NCI-H2107 treated with DMSO at 0.1 percent for 48 hours (cell line): Measurements from ENCODE around the gene RTKN2.
"Not testable (repeated sequence)": the region's sequence is repeated elsewhere in the genome, so short reads cannot be mapped to it uniquely, and the experiment has no call there.

Experiments used
- DNase-seq: peaks from one replicate; lab custom pipeline; 2025; ENCODE audit not compliant: unreplicated experiment; lab: John Stamatoyannopoulos, UW

RTKN2 gene

GRCh38 chr10:62261666-62262065 is 7.0 kb downstream of the RTKN2 start:
- DNase-seq: no peak

GRCh38 chr10:62259998-62260397 is 8.6 kb downstream of the RTKN2 start:
- DNase-seq: no peak

- DNase-seq: no peak
Observed at GRCh38 chr10:62259456-62259855, 9.2 kb downstream of the RTKN2 start.

- DNase-seq: no peak
Observed at GRCh38 chr10:62258926-62259325, 9.7 kb downstream of the RTKN2 start.

- DNase-seq: no peak
Observed at GRCh38 chr10:62253704-62254103, 14.9 kb downstream of the RTKN2 start.

GRCh38 chr10:62252051-62252450 is 16.6 kb downstream of the RTKN2 start:
- DNase-seq: no peak

- no peak for DNase-seq
Observed at GRCh38 chr10:62250594-62251198, 17.9 kb downstream of the RTKN2 start.

GRCh38 chr10:62249957-62250356 is 18.7 kb downstream of the RTKN2 start:
- DNase-seq: no peak

GRCh38 chr10:62248465-62248864 is 20.2 kb downstream of the RTKN2 start:
- DNase-seq: no peak

GRCh38 chr10:62244785-62245467 is 23.7 kb downstream of the RTKN2 start:
- peak; percentile 20 for DNase-seq

- DNase-seq: no peak
Observed at GRCh38 chr10:62244088-62244487, 24.6 kb downstream of the RTKN2 start.

- DNase-seq: no peak
Observed at GRCh38 chr10:62243647-62243997, 25.0 kb downstream of the RTKN2 start.

GRCh38 chr10:62242965-62243646 is 25.5 kb downstream of the RTKN2 start:
- not testable (repeated sequence) for DNase-seq

GRCh38 chr10:62241521-62241920 is 27.1 kb downstream of the RTKN2 start:
- DNase-seq: not testable (repeated sequence)

- DNase-seq: no peak
Observed at GRCh38 chr10:62239994-62240393, 28.6 kb downstream of the RTKN2 start.

GRCh38 chr10:62238880-62239279 is 29.8 kb downstream of the RTKN2 start:
- no peak for DNase-seq

- DNase-seq: no peak
Observed at GRCh38 chr10:62237966-62238365, 30.7 kb downstream of the RTKN2 start.

GRCh38 chr10:62237506-62237905 is 31.1 kb downstream of the RTKN2 start:
- no peak for DNase-seq

GRCh38 chr10:62234077-62234605 is 34.5 kb downstream of the RTKN2 start:
- DNase-seq: no peak

GRCh38 chr10:62233356-62234076 is 35.1 kb downstream of the RTKN2 start:
- no peak for DNase-seq

- DNase-seq: no peak
Observed at GRCh38 chr10:62231805-62232204, 36.8 kb downstream of the RTKN2 start.
